AG10803 (cell line): ENCODE data around the gene MORN1.
"Not testable (repeated sequence)": the region's sequence is repeated elsewhere in the genome, so short reads cannot be mapped to it uniquely, and the experiment has no call there.

Source experiments
- DNase-seq: peaks from one replicate; pipeline ENCODE4 v3.0.0; 2010; ENCODE audit warnings: low read depth
- H3K4me3 ChIP-seq: 2 replicates; pipeline ENCODE4 v1.5.1; 2011; ENCODE audit warnings: mild to moderate bottlenecking, low read length, control low read depth
- CTCF ChIP-seq: conservative IDR thresholded peaks from 2 replicates; pipeline ENCODE4 v1.5.1; 2011; ENCODE audit warnings: mild to moderate bottlenecking, low read length, control low read depth, inconsistent platforms

MORN1 gene

DNA sequence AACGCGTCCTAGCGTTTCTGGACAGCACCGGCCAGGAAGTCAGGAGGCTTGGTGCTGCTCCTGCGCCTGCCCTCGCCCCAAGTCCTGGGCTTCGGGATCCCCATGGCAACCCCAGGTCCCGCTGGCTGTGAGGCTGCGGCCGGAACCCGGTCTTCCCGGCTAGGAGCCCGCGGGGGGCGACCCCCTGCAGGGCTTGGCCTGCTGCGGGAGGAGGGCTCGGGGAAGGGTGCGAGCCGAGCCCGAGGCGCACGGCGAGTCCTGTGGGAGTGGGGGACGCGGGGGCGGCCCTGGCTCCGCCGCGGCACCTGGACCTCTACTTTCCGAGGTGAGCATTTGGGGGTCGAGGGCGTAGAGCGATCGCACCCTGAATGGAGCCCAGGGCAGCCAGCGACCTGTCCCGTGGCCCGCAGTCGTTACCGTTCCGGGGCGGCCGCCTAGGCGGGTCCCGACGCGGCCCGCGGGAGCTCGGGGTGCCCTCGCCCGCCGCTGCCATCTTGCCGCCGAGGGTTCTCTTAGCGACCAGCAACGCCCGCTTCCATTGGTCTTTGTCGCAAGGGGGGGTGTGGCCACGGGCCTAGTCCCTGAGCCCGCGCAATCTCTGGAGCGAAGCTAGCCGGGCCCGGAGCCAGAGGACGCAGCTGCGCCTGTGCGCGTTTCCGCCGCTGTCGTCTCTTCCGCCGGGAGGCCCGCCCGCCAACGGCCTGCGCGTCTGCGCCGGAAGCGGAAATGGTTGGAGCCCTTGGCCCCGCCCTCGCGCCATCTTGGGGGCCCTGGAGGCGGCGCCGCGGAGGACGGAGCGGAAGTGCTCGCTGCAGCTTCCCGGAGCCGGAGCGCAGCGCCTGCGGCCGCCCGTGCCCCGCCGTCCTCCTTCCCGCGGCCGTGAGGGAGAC, at the start of gene MORN1, which contains the start of gene RER1:
TSS of gene MORN1 (minus strand) at position 514 of the 890 bp plus-strand sequence. CDS start at position 493, 21 bp downstream.
TSS of gene RER1 (plus strand) at position 801 of the 890 bp plus-strand sequence. CDS start 3,950 bp downstream, outside the sequence.
- DNase-seq = peak; percentile 99
- H3K4me3 ChIP-seq = peak within 1 kb of the TSS; percentile 84
- no peak for TF ChIP-seq CTCF

DNA sequence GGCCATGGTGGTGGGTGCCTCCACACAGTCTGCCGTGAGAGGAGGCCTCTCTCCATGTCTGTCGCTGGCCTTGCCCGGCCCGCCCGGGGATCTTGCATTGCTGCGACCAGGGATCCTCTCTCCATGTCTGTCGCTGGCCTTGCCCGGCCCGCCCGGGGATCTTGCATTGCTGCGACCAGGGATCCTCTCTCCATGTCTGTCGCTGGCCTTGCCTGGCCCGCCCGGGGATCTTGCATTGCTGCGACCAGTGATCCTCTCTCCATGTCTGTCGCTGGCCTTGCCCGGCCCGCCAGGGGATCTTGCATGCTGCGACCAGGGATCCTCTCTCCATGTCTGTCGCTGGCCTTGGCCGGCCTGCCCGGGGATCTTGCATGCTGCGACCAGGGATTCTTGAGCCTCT, 49.0 kb upstream of the MORN1 start:
- DNase-seq, H3K4me3 ChIP-seq: not testable (repeated sequence)

GRCh38 chr1:2439369-2439768, 48.0 kb upstream of the MORN1 start:
- no peak for DNase-seq
- no peak overlapping the region for H3K4me3 ChIP-seq
- TF ChIP-seq CTCF = no peak

GRCh38 chr1:2438641-2439040, 47.3 kb upstream of the MORN1 start:
- no peak for TF ChIP-seq CTCF
- H3K4me3 ChIP-seq = no peak overlapping the region
- no peak for DNase-seq

- TF ChIP-seq CTCF = no peak
- no peak for DNase-seq
- no peak overlapping the region for H3K4me3 ChIP-seq
These were observed 46.7 kb upstream of the MORN1 start for GRCh38 chr1:2438038-2438437.

DNA sequence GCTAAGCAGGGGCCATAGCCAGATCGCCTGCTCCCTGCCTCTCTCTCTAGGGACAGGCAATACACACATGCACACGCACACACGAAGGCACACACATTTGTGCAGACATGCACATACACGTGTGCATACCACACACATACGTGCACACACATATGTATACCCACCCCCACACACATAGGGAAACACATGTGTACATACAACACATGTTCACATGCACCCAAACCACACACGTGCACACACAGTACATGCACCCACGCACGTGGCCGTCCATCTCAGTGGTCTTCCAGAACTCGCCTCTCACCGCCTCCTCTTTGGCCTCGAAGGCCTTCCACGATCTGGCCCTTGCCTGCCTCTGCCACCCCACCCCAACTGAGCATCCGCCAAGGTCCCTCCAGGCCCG, 46.3 kb upstream of the MORN1 start:
- no peak for TF ChIP-seq CTCF

DNA sequence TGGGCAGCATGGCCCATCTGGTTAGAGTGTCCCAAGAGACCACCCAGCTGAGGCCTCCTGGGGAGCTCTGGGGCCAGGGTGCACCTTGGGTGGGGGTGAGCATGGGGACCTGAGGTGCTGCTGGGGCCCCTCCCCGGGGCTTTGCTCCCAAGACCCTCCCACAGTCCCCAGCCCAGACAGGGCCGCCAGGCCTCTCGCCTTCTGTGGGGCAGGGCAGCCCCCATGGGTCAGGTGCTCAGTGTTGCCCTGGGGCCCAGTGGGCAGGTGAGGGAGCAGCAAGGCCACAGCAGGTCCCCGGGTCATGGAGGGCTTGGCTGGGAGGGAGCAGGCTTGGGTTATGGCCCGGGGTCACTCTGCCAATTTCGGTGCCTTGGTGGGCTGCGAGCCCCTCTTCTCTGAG, 45.5 kb upstream of the MORN1 start:
- TF ChIP-seq CTCF = no peak
- DNase-seq = no peak

More for the DNA sequence above, 46.3 kb upstream of the MORN1 start:
- H3K4me3 ChIP-seq = no peak overlapping the region
- DNase-seq = no peak

More for the DNA sequence above, 45.5 kb upstream of the MORN1 start:
- no peak overlapping the region for H3K4me3 ChIP-seq
